GM21786 (cell line): Measurements from ENCODE around the gene TAF1C.

Experiments used
- ATAC-seq: cut with Tn5 transposase; IDR thresholded peaks from one replicate; pipeline ENCODE4 v1.9.1; 2021; ENCODE audit not compliant: unreplicated experiment

TAF1C gene

GRCh38 chr16:84183911-84184591 is 2.8 kb downstream of the TAF1C start:
- no peak for ATAC-seq

GRCh38 chr16:84183572-84183875 is 3.3 kb downstream of the TAF1C start:
- ATAC-seq = no peak

GRCh38 chr16:84182680-84183571 is 3.9 kb downstream of the TAF1C start:
- ATAC-seq = no peak

GRCh38 chr16:84182104-84182503 is 4.8 kb downstream of the TAF1C start:
- no peak for ATAC-seq

GRCh38 chr16:84181144-84181915 is 5.5 kb downstream of the TAF1C start:
- ATAC-seq = no peak

GRCh38 chr16:84180519-84181140 is 6.2 kb downstream of the TAF1C start:
- no peak for ATAC-seq

GRCh38 chr16:84179612-84180320 is 7.1 kb downstream of the TAF1C start:
- ATAC-seq = no peak

- ATAC-seq = no peak
These were observed 7.8 kb downstream of the TAF1C start for GRCh38 chr16:84178892-84179611.

GRCh38 chr16:84178146-84178765 is 8.6 kb downstream of the TAF1C start:
- ATAC-seq = no peak

- no peak for ATAC-seq
These were observed 9.2 kb downstream of the TAF1C start for GRCh38 chr16:84177741-84178073.

- ATAC-seq = no peak
These were observed 10.4 kb downstream of the TAF1C start for GRCh38 chr16:84176192-84177053.

- peak; percentile 65 for ATAC-seq
These were observed 11.3 kb downstream of the TAF1C start for GRCh38 chr16:84175350-84176081.

GRCh38 chr16:84174396-84174795 is 12.5 kb downstream of the TAF1C start:
- no peak for ATAC-seq

GRCh38 chr16:84169765-84170310 is 17.0 kb downstream of the TAF1C start:
- no peak for ATAC-seq

- no peak for ATAC-seq
These were observed 19.8 kb downstream of the TAF1C start for GRCh38 chr16:84166796-84167695.

GRCh38 chr16:84165746-84166145 is 21.1 kb downstream of the TAF1C start:
- ATAC-seq = no peak

GRCh38 chr16:84161801-84162200 is 25.1 kb downstream of the TAF1C start:
- no peak for ATAC-seq
